ENCODE results near the gene HOXC12. TPM values are rescaled to one million over a fixed set of nuclear protein-coding genes. Genes with fewer than 3 reads are reported as not detected.

Gene HOXC12
- total RNA-seq, 1 donor from 2014 or later = not detected

- peaks cover 99% of the 10 kb centered on the region for H3K27me3 ChIP-seq
- no peak for TF ChIP-seq CTCF (IDR thresholded peaks at IDR 0.05)
- H3K9me3 ChIP-seq = no peaks in the 10 kb centered on the region
- H3K27ac ChIP-seq = no peak overlapping the region
- H3K4me1 ChIP-seq = peaks cover 7% of the 10 kb centered on the region
- no peak overlapping the region for H3K4me3 ChIP-seq
- DNase-seq (no peak), ATAC-seq (no peak)
- intact Hi-C loops (cut with DNase I) = no loop called here
- H3K36me3 ChIP-seq = no peaks in the 10 kb centered on the region
Measured at GRCh38 chr12:53982648-53983567, 28.2 kb downstream of the HOXC12 start.

- TF ChIP-seq CTCF (IDR thresholded peaks at IDR 0.05) = no peak
- Histone ChIP-seq H3K4me1 (peaks cover 7% of the 10 kb centered on the region), H3K27me3 (peaks cover 99% of the 10 kb centered on the region), H3K27ac (no peak overlapping the region), H3K9me3 (no peaks in the 10 kb centered on the region), H3K4me3 (no peak overlapping the region), H3K36me3 (no peaks in the 10 kb centered on the region)
- DNase-seq (no peak), ATAC-seq (no peak)
- intact Hi-C loops (cut with DNase I) = no loop called here
Measured at GRCh38 chr12:53983568-53983949, 28.9 kb downstream of the HOXC12 start.

- peak; percentile 52 for DNase-seq
- Histone ChIP-seq H3K27ac (no peak overlapping the region), H3K36me3 (no peaks in the 10 kb centered on the region), H3K4me1 (peaks cover 9% of the 10 kb centered on the region), H3K27me3 (peaks cover 99% of the 10 kb centered on the region), H3K4me3 (no peak overlapping the region), H3K9me3 (no peaks in the 10 kb centered on the region)
- no peak for ATAC-seq
- no peak for TF ChIP-seq CTCF (IDR thresholded peaks at IDR 0.05)
- intact Hi-C loops (cut with DNase I) = no loop called here
Measured at GRCh38 chr12:53983950-53984572, 29.4 kb downstream of the HOXC12 start.

- ATAC-seq (peak; percentile 55), DNase-seq (peak; percentile 75)
- no peaks in the 10 kb centered on the region for H3K36me3 ChIP-seq
- H3K4me1 ChIP-seq = peaks cover 15% of the 10 kb centered on the region
- H3K4me3 ChIP-seq = no peak within 1 kb of the TSS
- intact Hi-C loops (cut with DNase I) = no loop called here
- H3K9me3 ChIP-seq = no peaks in the 10 kb centered on the region
- peaks cover 100% of the 10 kb centered on the region for H3K27me3 ChIP-seq
- peak; percentile 31 for TF ChIP-seq CTCF (IDR thresholded peaks at IDR 0.05)
- no peak within 1 kb of the TSS for H3K27ac ChIP-seq
Measured at GRCh38 chr12:53984901-53985691, 30.4 kb downstream of the HOXC12 start, which contains the start of gene HOXC10. Gene HOXC10, plus strand, starts transcription at chr12:53985146. Its CDS starts 114 bp downstream, at chr12:53985260.

- intact Hi-C loops (cut with DNase I) = no loop called here
- no peaks in the 10 kb centered on the region for H3K9me3 ChIP-seq
- no peak for ATAC-seq
- H3K4me1 ChIP-seq = peaks cover 15% of the 10 kb centered on the region
- TF ChIP-seq CTCF (IDR thresholded peaks at IDR 0.05) = no peak
- peaks cover 100% of the 10 kb centered on the region for H3K27me3 ChIP-seq
- H3K27ac ChIP-seq = no peak overlapping the region
- no peaks in the 10 kb centered on the region for H3K36me3 ChIP-seq
- no peak for DNase-seq
- no peak overlapping the region for H3K4me3 ChIP-seq
Measured at GRCh38 chr12:53985692-53985993, 30.9 kb downstream of the HOXC12 start.
